GM20431 (cell line): ENCODE results near the gene CBY3.
"Not testable (repeated sequence)": the region's sequence is repeated elsewhere in the genome, so short reads cannot be mapped to it uniquely, and the experiment has no call there.

Experiments used
- in situ Hi-C: fragments of 300-500 bp; cut with MseI, MboI; formaldehyde crosslinking; loops from one replicate; pipeline ENCODE4 v1.15.0; 2020; ENCODE audit warnings: low sequenced_read_pairs; ENCODE audit not compliant: unreplicated experiment

The CBY3 gene

DNA sequence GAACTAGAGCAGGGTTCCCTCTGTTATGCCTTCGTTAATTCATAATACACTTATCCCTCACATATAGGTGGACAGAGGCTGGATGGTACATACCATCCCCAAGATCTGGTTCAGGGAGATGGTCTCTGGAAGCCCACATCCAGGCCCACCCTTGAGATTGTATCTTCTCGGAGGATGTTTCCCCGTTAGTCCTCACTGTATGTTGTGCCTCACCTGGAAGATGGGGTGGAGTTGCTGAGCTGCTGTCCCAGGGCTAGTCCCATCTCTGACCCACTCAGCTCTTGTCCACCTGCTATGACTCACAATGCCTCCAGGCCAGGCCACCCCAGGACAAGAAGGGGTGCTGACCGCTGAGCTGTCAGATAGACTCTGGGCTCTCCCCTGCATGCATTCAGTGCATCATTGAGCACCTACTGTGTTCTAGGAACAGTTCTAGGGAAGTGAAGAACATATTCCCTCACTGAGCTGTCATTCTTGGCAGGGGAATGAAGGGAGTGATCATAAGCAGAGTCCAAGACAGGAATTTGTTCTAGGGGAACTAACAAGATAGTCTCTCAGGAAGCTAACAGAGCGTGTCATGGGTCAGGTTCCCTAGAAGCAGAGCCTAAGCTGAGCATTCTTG, at the start of gene CBY3:
Gene CBY3 (minus strand): TSS at position 255 of the 622 bp plus-strand sequence. CDS start 116 bp downstream, at position 139.
- in situ Hi-C loops = no loop called here

GRCh38 chr5:179730356-179730755, 49.5 kb upstream of the CBY3 start:
- in situ Hi-C loops = no loop called here

- in situ Hi-C loops = no loop called here
Measured at GRCh38 chr5:179729727-179730126, 48.9 kb upstream of the CBY3 start.

GRCh38 chr5:179729303-179729702, 48.5 kb upstream of the CBY3 start:
- in situ Hi-C loops = no loop called here

DNA sequence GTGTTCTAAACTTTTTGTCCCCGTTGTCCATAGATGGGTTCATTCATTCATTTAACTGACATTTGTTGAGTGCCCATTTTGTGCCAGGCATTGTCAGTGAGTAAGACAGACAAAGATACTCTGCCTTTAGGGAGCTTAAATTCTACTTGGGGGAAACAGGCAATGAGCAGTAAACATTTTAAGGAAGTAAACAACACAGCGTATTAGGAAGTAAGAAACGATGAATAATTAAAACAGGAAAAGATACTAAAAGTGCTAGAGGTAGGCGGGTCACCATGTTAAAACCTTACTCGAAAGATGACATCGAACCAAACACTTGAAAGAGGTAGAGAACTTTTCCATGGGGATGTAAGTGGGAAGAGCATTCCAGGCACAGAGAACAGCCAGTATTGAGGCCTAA, 46.3 kb upstream of the CBY3 start:
- in situ Hi-C loops = no loop called here

DNA sequence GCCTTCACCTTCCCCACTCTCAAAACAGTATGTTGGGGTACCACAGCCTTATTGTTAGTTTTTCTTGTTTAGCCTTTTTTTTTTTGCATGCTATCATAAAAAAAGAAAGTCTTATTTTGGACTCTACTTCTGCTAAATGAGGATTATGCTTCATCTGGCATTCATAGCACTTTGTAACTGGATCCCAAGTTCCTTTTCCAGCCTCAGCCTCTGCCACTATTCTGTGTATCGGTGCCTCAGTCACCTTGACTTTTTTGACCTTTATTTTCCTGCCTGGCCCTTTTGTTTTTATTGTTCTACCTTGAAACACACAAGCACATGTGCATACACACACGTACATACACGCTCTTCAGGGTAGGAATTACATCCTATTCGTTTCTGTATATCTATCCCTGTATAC, 43.3 kb upstream of the CBY3 start:
- in situ Hi-C loops = no loop called here

GRCh38 chr5:179720222-179720621, 39.4 kb upstream of the CBY3 start:
- in situ Hi-C loops = no loop called here

GRCh38 chr5:179716286-179716685, 35.5 kb upstream of the CBY3 start:
- in situ Hi-C loops = no loop called here

DNA sequence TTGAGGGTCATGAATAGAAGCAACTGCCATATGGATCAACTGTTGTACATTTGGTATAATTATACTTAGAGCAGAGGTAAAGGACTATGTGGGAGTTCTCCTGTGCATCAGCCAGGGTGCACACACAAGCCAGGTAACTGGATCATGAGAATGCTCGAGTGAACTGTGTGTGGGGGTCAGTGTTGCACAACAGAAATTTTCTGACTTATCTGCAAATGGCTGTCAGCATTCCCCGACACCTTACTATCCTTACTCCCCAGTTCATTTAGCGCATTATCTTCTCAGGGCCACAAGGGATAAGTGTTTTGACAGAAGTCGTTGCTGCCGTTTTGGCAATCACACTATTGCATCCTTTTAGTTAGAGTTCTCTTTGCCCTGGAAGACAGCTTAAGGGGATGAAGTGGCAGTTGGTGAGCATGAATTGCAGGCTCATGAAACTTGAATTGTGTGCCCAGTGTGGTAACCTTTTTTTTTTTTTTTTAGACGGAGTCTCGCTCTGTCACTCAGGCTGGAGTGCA, 19.6 kb upstream of the CBY3 start:
- in situ Hi-C loops = no loop called here

GRCh38 chr5:179699616-179700237, 18.9 kb upstream of the CBY3 start:
- in situ Hi-C loops = no loop called here

DNA sequence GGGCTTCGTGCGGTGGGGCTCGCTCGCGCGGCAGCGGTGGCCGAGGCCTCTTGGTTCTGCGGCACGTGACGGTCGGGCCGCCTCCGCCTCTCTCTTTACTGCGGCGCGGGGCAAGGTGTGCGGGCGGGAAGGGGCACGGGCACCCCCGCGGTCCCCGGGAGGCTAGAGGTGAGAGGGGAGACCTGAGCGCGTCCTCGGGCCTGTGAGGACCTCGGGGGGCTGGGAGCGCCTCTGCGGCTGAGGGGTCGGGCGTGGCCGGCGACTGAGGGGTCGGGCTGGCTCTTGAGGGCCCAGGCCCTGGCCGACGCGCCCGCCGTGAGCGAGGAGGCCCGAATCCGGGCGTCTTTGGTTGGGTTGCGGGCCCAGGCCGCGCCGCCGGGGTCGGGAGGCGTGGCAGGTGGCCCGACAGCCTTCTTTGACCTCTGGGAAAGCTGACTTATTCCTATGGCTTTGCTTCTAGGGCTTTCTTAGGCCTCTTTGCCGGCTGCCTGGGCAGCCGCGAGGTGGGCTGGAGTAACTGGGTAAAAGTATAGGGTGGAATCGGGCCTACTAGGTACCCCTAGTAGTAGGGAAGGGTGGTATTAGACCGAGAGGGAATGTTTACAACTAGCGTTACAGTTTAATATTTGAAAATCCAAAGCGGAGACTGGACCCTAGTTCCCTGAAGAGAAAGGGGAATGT, 18.2 kb upstream of the CBY3 start, which contains the start of gene CANX:
Gene CANX (plus strand): TSS at position 33 of the 681 bp plus-strand sequence. CDS start 6,715 bp downstream, outside the sequence.
- in situ Hi-C loops = no loop called here

DNA sequence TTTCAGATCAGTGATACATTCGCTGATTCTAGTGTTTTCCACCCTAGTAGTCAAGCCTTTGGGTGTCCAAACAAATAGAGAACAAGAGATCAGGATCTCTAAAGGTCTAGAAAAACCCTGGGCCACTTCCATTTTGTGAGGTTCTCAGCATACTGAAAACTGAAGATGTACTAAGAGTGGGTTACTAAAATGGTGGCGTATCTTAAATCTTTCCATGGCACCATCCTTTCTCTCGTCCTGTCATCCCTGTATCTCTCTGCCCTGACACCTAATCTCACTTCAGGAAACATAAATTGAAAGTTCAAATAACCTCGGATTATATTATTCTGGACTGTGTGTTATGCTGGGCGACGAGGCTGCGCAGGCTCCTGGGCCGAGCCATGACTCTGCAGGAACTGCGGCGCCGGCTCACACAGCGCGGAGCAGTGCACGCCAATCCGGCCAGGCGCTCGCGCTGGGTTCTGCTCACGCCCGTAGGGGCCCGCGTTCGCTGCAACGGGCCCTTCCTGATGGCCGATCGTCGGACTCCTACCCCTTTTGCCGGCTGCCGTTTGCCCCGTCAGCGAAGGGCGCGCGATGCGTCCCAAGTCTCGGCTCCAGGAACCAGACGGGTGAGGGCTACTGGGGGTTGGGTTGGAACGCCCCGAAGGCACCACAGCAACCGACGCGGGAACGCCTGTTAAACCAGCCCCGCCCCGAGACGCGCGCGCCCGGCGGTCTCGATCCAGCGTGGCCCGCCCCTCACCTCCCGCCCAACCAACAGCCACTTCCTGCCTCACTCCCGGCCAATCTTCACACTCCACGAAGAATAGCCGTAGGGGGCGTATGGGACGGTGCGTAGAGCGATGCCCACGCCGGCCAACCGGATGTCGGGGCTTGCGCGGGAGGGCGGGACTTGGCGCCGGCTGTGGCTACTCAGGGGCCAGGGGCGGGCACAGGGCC, 17.4 kb upstream of the CBY3 start:
- in situ Hi-C loops = no loop called here

DNA sequence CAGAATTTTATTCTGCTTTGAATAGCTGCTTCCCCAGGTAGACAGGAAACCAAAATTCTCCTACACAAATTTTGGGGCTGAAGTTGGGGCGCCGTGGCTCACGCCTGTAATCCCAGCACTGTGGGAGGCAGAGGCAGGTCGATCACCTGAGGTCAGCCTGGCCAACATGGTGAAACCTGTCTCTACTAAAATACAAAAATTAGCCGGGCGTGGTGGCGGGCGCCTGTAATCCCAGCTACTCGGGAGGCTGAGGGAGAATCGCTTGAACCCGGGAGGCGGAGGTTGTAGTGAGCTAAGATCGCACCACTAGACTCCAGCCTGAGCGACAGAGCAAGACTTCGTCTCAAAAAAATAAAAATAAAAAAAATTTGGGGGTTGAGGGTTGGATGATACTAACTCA, 16.7 kb upstream of the CBY3 start:
- in situ Hi-C loops = not testable (repeated sequence)

- in situ Hi-C loops = no loop called here
Measured at GRCh38 chr5:179697108-179697507, 16.3 kb upstream of the CBY3 start.

GRCh38 chr5:179696603-179697002, 15.8 kb upstream of the CBY3 start:
- in situ Hi-C loops = no loop called here

- in situ Hi-C loops = no loop called here
Measured at GRCh38 chr5:179694561-179694960, 13.7 kb upstream of the CBY3 start.

DNA sequence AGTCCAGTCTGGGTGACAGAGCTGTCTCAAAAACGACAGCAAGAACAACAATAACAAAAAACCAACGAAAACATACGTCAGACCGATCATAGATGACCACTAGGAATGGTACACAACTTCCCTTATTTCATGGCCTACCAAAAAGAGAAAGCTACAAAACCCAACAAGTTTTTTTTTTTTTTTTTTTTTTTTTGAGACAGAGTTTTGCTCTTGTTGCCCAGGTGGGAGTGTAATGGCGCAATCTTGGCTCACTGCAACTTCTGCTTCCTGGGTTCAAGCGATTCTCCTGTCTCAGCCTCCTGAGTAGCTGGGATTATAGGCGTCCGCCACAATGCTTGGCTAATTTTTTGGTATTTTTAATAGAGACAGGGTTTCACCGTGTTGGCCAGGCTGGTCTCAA, 8.4 kb upstream of the CBY3 start:
- in situ Hi-C loops = not testable (repeated sequence)

- in situ Hi-C loops = no loop called here
Measured at GRCh38 chr5:179680014-179680779, 637 bp downstream of the CBY3 start.

DNA sequence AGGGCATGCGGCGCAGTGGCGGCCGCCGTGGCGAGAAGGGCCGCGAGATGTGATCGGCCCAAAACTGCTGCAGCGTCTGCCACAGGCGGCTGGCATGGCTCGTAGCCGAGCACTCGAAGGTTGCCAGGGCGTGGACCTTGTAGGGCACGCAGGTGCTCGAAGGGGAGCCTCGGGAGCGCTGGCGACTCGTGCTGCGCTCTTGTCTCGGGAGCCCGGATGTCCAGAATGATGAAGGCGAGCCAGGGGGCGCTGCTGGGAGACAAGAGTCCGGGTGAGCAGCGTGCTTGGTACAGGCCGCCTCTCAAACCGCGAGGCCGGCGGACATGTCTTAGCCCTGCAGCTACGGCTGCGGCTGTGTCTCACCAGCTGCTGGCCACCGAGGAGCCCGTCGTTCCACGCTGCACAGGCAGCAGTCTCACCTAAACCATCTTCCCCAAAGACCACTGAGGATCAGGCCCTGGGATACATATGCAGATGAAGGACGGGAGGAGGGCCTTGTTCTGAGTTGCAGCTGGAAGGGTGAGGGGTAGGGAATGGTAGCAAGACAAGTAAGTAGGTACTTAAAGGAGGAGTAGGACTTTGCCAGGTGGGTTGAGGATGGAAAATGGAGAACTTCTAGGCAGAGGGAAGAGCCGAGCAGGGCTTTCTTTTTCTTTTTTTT, 1.7 kb downstream of the CBY3 start:
- in situ Hi-C loops = no loop called here
